ENCODE data around the gene HS1BP3. TPM values are rescaled to one million over a fixed set of nuclear protein-coding genes. Genes with fewer than 3 reads are reported as not detected.

HS1BP3 gene
- total RNA-seq, 1 donor from 2014 or later: 22.1 TPM

- TF ChIP-seq, protein P1, sequence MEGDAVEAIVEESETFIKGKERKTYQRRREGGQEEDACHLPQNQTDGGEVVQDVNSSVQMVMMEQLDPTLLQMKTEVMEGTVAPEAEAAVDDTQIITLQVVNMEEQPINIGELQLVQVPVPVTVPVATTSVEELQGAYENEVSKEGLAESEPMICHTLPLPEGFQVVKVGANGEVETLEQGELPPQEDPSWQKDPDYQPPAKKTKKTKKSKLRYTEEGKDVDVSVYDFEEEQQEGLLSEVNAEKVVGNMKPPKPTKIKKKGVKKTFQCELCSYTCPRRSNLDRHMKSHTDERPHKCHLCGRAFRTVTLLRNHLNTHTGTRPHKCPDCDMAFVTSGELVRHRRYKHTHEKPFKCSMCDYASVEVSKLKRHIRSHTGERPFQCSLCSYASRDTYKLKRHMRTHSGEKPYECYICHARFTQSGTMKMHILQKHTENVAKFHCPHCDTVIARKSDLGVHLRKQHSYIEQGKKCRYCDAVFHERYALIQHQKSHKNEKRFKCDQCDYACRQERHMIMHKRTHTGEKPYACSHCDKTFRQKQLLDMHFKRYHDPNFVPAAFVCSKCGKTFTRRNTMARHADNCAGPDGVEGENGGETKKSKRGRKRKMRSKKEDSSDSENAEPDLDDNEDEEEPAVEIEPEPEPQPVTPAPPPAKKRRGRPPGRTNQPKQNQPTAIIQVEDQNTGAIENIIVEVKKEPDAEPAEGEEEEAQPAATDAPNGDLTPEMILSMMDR (conservative IDR thresholded peaks at IDR 0.05): no peak
- DNase-seq (ENCODE audit: extremely low spot score, unreplicated experiment): no peak
- H3K9me3 Mint-ChIP-seq: no peaks in the 10 kb centered on the region
- no peaks in the 10 kb centered on the region for H3K27me3 Mint-ChIP-seq
- peaks cover 26% of the 10 kb centered on the region for H3K4me1 Mint-ChIP-seq (ENCODE audit: unreplicated experiment)
- H3K4me3 Mint-ChIP-seq: no peak overlapping the region
- H3K36me3 Mint-ChIP-seq: no peaks in the 10 kb centered on the region
- no peak overlapping the region for H3K27ac Mint-ChIP-seq
These were observed 3.7 kb downstream of the HS1BP3 start for GRCh38 chr2:20647211-20647610.

- no peak for DNase-seq (ENCODE audit: extremely low spot score, unreplicated experiment)
- Mint-ChIP-seq H3K36me3 (no peaks in the 10 kb centered on the region), H3K27ac (no peak overlapping the region), H3K27me3 (no peaks in the 10 kb centered on the region), H3K4me3 (no peak overlapping the region), H3K9me3 (no peaks in the 10 kb centered on the region), H3K4me1 (ENCODE audit: unreplicated experiment) (peaks cover 26% of the 10 kb centered on the region)
- TF ChIP-seq, protein P1 (conservative IDR thresholded peaks at IDR 0.05): no peak
These were observed 4.5 kb downstream of the HS1BP3 start for GRCh38 chr2:20646446-20646845.

DNA sequence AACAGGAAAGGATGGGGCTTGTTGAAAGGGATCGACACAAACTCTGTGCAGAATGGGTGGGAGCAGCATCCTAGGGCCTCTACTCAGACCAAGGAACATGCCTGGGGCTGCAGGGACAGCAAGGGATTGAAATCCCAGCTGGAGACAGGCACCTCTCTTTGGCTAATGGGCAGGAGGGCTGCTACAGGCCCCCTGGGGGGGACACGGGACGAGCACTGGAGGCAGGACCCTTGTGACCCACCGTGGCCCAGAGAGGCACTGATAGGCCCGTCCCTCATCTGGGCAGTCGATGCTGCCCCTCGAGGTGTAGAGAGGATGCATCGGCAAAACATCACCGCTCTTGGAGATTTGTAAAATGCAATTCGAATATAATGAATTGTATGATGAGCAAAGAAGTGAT is 5.1 kb downstream of the HS1BP3 start:
- Mint-ChIP-seq H3K27me3 (no peaks in the 10 kb centered on the region), H3K27ac (no peak overlapping the region)

DNA sequence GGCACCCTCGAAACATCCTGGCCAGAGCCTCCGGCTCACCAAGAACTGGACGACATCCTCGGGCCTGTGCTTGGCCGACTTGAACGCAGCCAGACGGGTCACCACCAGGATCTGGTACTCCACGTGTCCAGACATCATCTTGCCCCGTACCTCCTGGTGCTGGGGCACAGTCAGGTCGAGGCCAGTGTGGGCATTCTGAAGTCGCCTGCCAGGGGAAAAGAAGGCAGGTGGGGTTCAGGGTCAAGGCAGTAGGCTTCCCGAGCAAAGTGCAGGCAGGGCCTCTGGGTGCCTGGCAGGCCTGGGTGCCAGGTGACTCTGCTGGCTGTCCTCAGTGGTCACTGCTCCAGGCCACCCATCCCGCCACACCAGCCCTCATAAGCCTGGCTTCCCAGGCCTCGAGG is 5.6 kb downstream of the HS1BP3 start:
- Mint-ChIP-seq H3K9me3 (no peaks in the 10 kb centered on the region), H3K36me3 (no peaks in the 10 kb centered on the region), H3K4me1 (ENCODE audit: unreplicated experiment) (peaks cover 23% of the 10 kb centered on the region), H3K27me3 (no peaks in the 10 kb centered on the region), H3K4me3 (no peak overlapping the region), H3K27ac (no peak overlapping the region)
- DNase-seq (ENCODE audit: extremely low spot score, unreplicated experiment): no peak
- TF ChIP-seq, protein P1 (conservative IDR thresholded peaks at IDR 0.05): no peak

More for the DNA sequence above, 5.1 kb downstream of the HS1BP3 start:
- peaks cover 26% of the 10 kb centered on the region for H3K4me1 Mint-ChIP-seq (ENCODE audit: unreplicated experiment)
- H3K9me3 Mint-ChIP-seq: no peaks in the 10 kb centered on the region
- no peak for DNase-seq (ENCODE audit: extremely low spot score, unreplicated experiment)
- H3K36me3 Mint-ChIP-seq: no peaks in the 10 kb centered on the region
- TF ChIP-seq, protein P1 (conservative IDR thresholded peaks at IDR 0.05): no peak
- no peak overlapping the region for H3K4me3 Mint-ChIP-seq

DNA sequence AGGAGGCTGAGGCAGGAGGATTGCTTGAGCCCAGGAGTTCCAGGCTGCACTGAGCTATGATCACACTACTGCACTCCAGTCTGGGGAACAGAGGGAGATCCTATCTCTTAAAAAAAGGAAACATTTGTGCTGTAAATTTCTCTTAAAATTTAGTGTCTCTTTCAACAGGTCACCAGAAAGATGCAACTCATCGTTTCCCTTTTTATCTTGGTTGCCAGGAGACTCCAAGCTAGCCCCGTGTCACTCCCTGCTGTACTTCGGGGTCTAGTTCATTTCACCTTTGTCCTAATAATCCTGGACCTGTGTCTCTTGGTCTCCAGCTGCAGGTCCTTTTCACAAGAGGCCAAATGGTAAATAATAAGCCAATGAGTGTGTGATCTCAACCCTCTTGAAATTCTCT is 7.1 kb downstream of the HS1BP3 start:
- H3K36me3 Mint-ChIP-seq: peaks cover 5% of the 10 kb centered on the region
- H3K4me1 Mint-ChIP-seq (ENCODE audit: unreplicated experiment): peaks cover 10% of the 10 kb centered on the region
- no peaks in the 10 kb centered on the region for H3K9me3 Mint-ChIP-seq
- no peak for DNase-seq (ENCODE audit: extremely low spot score, unreplicated experiment)
- TF ChIP-seq, protein P1 (conservative IDR thresholded peaks at IDR 0.05): no peak
- H3K27me3 Mint-ChIP-seq: no peaks in the 10 kb centered on the region
- no peak overlapping the region for H3K27ac Mint-ChIP-seq
- no peak overlapping the region for H3K4me3 Mint-ChIP-seq

GRCh38 chr2:20643060-20643459 is 7.8 kb downstream of the HS1BP3 start:
- no peak for DNase-seq (ENCODE audit: extremely low spot score, unreplicated experiment)
- Mint-ChIP-seq H3K27me3 (no peaks in the 10 kb centered on the region), H3K4me1 (ENCODE audit: unreplicated experiment) (peaks cover 3% of the 10 kb centered on the region), H3K4me3 (no peak overlapping the region), H3K27ac (no peak overlapping the region), H3K36me3 (peaks cover 5% of the 10 kb centered on the region), H3K9me3 (no peaks in the 10 kb centered on the region)
- TF ChIP-seq, protein P1 (conservative IDR thresholded peaks at IDR 0.05): no peak

Measured in type B pancreatic cell (in vitro differentiated cells).